Measurements from ENCODE around the gene PCDHGA2.

GRCh38 chr5:141392429-141393198 lies 54.1 kb downstream of the PCDHGA2 start, which contains the start of gene PCDHGA8:
- TF ChIP-seq, protein P1, sequence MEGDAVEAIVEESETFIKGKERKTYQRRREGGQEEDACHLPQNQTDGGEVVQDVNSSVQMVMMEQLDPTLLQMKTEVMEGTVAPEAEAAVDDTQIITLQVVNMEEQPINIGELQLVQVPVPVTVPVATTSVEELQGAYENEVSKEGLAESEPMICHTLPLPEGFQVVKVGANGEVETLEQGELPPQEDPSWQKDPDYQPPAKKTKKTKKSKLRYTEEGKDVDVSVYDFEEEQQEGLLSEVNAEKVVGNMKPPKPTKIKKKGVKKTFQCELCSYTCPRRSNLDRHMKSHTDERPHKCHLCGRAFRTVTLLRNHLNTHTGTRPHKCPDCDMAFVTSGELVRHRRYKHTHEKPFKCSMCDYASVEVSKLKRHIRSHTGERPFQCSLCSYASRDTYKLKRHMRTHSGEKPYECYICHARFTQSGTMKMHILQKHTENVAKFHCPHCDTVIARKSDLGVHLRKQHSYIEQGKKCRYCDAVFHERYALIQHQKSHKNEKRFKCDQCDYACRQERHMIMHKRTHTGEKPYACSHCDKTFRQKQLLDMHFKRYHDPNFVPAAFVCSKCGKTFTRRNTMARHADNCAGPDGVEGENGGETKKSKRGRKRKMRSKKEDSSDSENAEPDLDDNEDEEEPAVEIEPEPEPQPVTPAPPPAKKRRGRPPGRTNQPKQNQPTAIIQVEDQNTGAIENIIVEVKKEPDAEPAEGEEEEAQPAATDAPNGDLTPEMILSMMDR (IDR thresholded peaks at IDR 0.05; ENCODE audit: low read depth, low read length, poor library complexity, severe bottlenecking), result no peak
- TF ChIP-seq EZH2phosphoT487 (IDR thresholded peaks at IDR 0.05; ENCODE audit: borderline replicate concordance, low read length), result no peak
